ENCODE data around the gene CTAGE6. TPM values are rescaled to one million over a fixed set of nuclear protein-coding genes. Genes with fewer than 3 reads are reported as not detected.
"Not testable (repeated sequence)": the region's sequence is repeated elsewhere in the genome, so short reads cannot be mapped to it uniquely, and the experiment has no call there.

Gene CTAGE6
- polyA plus RNA-seq, 1 donor (not counting 4 experiments of a cell fraction or from before 2014, with no cell fraction given): not detected

GRCh38 chr7:143733876-143734275 lies 23.6 kb downstream of the CTAGE6 start:
- Histone ChIP-seq H2AFZ (ENCODE audit: control insufficient read depth, low read length) (no peak overlapping the region), H3K36me3 (ENCODE audit: control insufficient read depth in 2 of 2, extremely low read depth in 1 of 2, insufficient read depth in 2 of 2, low read length in 2 of 2) (no peaks in the 10 kb centered on the region), H3K9ac (ENCODE audit: control insufficient read depth, extremely low read depth, insufficient read depth, low read length) (no peak overlapping the region), H3K27me3 (ENCODE audit: control insufficient read depth, extremely low read depth, insufficient read depth, low read length) (no peaks in the 10 kb centered on the region), H3K4me3 (ENCODE audit: control insufficient read depth in 2 of 3, extremely low read depth in 1 of 3, insufficient read depth in 2 of 3, low read depth in 1 of 3, low read length in 3 of 3) (no peak overlapping the region), H3K79me2 (ENCODE audit: control insufficient read depth, insufficient read depth, low read length) (no peaks in the 10 kb centered on the region), H3K9me1 (ENCODE audit: control insufficient read depth, extremely low read depth, insufficient read depth, low read length) (no peaks in the 10 kb centered on the region), H3K4me1 (ENCODE audit: control insufficient read depth, extremely low read depth, insufficient read depth, low read length) (no peaks in the 10 kb centered on the region), H3K27ac (ENCODE audit: control insufficient read depth, insufficient read depth, low read length) (no peak overlapping the region), H3K4me2 (ENCODE audit: control insufficient read depth, extremely low read depth, insufficient read depth, low read depth, low read length) (no peak overlapping the region), H4K20me1 (ENCODE audit: control insufficient read depth, extremely low read depth, insufficient read depth, low read length) (no peaks in the 10 kb centered on the region), H3K9me3 (ENCODE audit: control insufficient read depth, low read depth, low read length) (no peaks in the 10 kb centered on the region)
- dilution Hi-C loops (cut with MboI; ENCODE audit: extremely low pct_ligation_motif_present, low sequenced_read_pairs): no loop called here
- no peak for TF ChIP-seq EZH2 (IDR thresholded peaks at IDR 0.05; ENCODE audit: low read length)
- TF ChIP-seq, protein P1, sequence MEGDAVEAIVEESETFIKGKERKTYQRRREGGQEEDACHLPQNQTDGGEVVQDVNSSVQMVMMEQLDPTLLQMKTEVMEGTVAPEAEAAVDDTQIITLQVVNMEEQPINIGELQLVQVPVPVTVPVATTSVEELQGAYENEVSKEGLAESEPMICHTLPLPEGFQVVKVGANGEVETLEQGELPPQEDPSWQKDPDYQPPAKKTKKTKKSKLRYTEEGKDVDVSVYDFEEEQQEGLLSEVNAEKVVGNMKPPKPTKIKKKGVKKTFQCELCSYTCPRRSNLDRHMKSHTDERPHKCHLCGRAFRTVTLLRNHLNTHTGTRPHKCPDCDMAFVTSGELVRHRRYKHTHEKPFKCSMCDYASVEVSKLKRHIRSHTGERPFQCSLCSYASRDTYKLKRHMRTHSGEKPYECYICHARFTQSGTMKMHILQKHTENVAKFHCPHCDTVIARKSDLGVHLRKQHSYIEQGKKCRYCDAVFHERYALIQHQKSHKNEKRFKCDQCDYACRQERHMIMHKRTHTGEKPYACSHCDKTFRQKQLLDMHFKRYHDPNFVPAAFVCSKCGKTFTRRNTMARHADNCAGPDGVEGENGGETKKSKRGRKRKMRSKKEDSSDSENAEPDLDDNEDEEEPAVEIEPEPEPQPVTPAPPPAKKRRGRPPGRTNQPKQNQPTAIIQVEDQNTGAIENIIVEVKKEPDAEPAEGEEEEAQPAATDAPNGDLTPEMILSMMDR (optimal IDR thresholded peaks at IDR 0.05 in 1 of 3, IDR thresholded peaks at IDR 0.05 in 1 of 3, conservative IDR thresholded peaks at IDR 0.05 in 1 of 3; ENCODE audit: extremely low read depth in 1 of 3, insufficient read depth in 2 of 3, low read length in 3 of 3): no peak
- DNase-seq (ENCODE audit: low read depth, low spot score) (no peak), FAIRE-seq (no peak)

DNA sequence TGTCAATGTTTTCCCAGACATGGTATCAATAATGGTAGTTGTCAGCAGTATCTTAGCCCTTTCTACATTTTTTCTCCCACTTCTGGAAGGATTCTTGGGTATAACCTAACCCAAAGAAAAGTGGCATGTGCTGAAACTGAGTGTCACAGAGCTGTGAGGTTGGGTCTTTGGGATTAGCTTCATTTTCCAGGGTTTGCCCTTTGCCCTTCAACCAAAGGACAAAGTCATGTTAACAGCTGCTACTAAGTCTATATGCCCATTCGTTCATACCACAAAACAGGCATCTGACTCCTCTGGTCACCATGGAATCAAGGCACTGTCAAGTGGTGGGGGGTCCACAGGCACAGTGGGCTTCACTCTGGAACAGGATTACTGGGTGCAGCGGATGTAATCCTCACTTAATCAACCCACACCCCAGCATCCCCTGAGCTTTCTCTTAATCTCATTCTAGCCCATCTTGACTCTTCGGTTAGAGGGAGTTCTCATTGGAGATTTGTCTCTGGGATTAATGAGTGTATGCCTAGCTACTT lies 29.1 kb downstream of the CTAGE6 start:
- no peaks in the 10 kb centered on the region for H4K20me1 ChIP-seq (ENCODE audit: control insufficient read depth, extremely low read depth, insufficient read depth, low read length)
- H3K36me3 ChIP-seq (ENCODE audit: control insufficient read depth in 2 of 2, extremely low read depth in 1 of 2, insufficient read depth in 2 of 2, low read length in 2 of 2): no peaks in the 10 kb centered on the region
- no peak overlapping the region for H3K9ac ChIP-seq (ENCODE audit: control insufficient read depth, extremely low read depth, insufficient read depth, low read length)
- H3K27ac ChIP-seq (ENCODE audit: control insufficient read depth, insufficient read depth, low read length): no peak overlapping the region
- H3K27me3 ChIP-seq (ENCODE audit: control insufficient read depth, extremely low read depth, insufficient read depth, low read length): no peaks in the 10 kb centered on the region
- no peak overlapping the region for H3K4me2 ChIP-seq (ENCODE audit: control insufficient read depth, extremely low read depth, insufficient read depth, low read depth, low read length)
- H3K9me3 ChIP-seq (ENCODE audit: control insufficient read depth, low read depth, low read length): no peaks in the 10 kb centered on the region
- FAIRE-seq (no peak), DNase-seq (ENCODE audit: low read depth, low spot score) (no peak)
- no peaks in the 10 kb centered on the region for H3K4me1 ChIP-seq (ENCODE audit: control insufficient read depth, extremely low read depth, insufficient read depth, low read length)
- no peak overlapping the region for H3K4me3 ChIP-seq (ENCODE audit: control insufficient read depth in 2 of 3, extremely low read depth in 1 of 3, insufficient read depth in 2 of 3, low read depth in 1 of 3, low read length in 3 of 3)
- dilution Hi-C loops (cut with MboI; ENCODE audit: extremely low pct_ligation_motif_present, low sequenced_read_pairs): no loop called here
- no peak overlapping the region for H2AFZ ChIP-seq (ENCODE audit: control insufficient read depth, low read length)
- H3K79me2 ChIP-seq (ENCODE audit: control insufficient read depth, insufficient read depth, low read length): no peaks in the 10 kb centered on the region
- no peaks in the 10 kb centered on the region for H3K9me1 ChIP-seq (ENCODE audit: control insufficient read depth, extremely low read depth, insufficient read depth, low read length)
- TF ChIP-seq EZH2 (IDR thresholded peaks at IDR 0.05; ENCODE audit: low read length): no peak
- TF ChIP-seq, protein P1 (optimal IDR thresholded peaks at IDR 0.05 in 1 of 3, IDR thresholded peaks at IDR 0.05 in 1 of 3, conservative IDR thresholded peaks at IDR 0.05 in 1 of 3; ENCODE audit: extremely low read depth in 1 of 3, insufficient read depth in 2 of 3, low read length in 3 of 3): no peak

DNA sequence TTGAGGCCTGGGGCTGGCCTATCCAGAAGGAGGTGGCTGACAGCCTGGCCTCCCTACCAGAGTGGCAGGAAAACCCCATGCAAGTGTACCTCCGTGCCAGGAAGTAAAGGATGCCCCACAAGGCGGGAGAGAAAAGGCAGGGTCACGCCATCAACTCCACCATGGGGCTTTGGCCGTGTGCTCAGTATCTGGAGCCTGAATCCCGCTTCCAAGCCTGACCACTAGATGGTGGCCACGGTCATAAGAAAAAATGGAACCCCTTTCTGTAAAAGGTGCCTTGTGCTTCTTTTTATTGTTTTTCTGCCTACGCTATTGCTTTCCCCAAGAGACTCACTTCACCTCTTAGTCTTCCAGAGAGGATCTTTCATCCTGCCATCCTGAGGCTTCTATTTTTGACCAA lies 29.9 kb downstream of the CTAGE6 start:
- H3K27ac ChIP-seq (ENCODE audit: control insufficient read depth, insufficient read depth, low read length); H3K4me2 ChIP-seq (ENCODE audit: control insufficient read depth, extremely low read depth, insufficient read depth, low read depth, low read length); H3K27me3 ChIP-seq (ENCODE audit: control insufficient read depth, extremely low read depth, insufficient read depth, low read length); H4K20me1 ChIP-seq (ENCODE audit: control insufficient read depth, extremely low read depth, insufficient read depth, low read length); H3K9me3 ChIP-seq (ENCODE audit: control insufficient read depth, low read depth, low read length); H2AFZ ChIP-seq (ENCODE audit: control insufficient read depth, low read length); H3K9me1 ChIP-seq (ENCODE audit: control insufficient read depth, extremely low read depth, insufficient read depth, low read length); H3K4me1 ChIP-seq (ENCODE audit: control insufficient read depth, extremely low read depth, insufficient read depth, low read length); H3K4me3 ChIP-seq (ENCODE audit: control insufficient read depth in 2 of 3, extremely low read depth in 1 of 3, insufficient read depth in 2 of 3, low read depth in 1 of 3, low read length in 3 of 3); H3K36me3 ChIP-seq (ENCODE audit: control insufficient read depth in 2 of 2, extremely low read depth in 1 of 2, insufficient read depth in 2 of 2, low read length in 2 of 2); H3K79me2 ChIP-seq (ENCODE audit: control insufficient read depth, insufficient read depth, low read length); FAIRE-seq; DNase-seq (ENCODE audit: low read depth, low spot score); dilution Hi-C loops (cut with MboI; ENCODE audit: extremely low pct_ligation_motif_present, low sequenced_read_pairs); H3K9ac ChIP-seq (ENCODE audit: control insufficient read depth, extremely low read depth, insufficient read depth, low read length): not testable (repeated sequence)

GRCh38 chr7:143726143-143726542 lies 31.4 kb downstream of the CTAGE6 start:
- dilution Hi-C loops (cut with MboI; ENCODE audit: extremely low pct_ligation_motif_present, low sequenced_read_pairs): not testable (repeated sequence)

More at GRCh38 chr7:143726143-143726542, 31.4 kb downstream of the CTAGE6 start:
- not testable (repeated sequence) for DNase-seq (ENCODE audit: low read depth, low spot score); H3K4me1 ChIP-seq (ENCODE audit: control insufficient read depth, extremely low read depth, insufficient read depth, low read length); H2AFZ ChIP-seq (ENCODE audit: control insufficient read depth, low read length); H3K4me2 ChIP-seq (ENCODE audit: control insufficient read depth, extremely low read depth, insufficient read depth, low read depth, low read length); H3K9me1 ChIP-seq (ENCODE audit: control insufficient read depth, extremely low read depth, insufficient read depth, low read length); H4K20me1 ChIP-seq (ENCODE audit: control insufficient read depth, extremely low read depth, insufficient read depth, low read length); H3K4me3 ChIP-seq (ENCODE audit: control insufficient read depth in 2 of 3, extremely low read depth in 1 of 3, insufficient read depth in 2 of 3, low read depth in 1 of 3, low read length in 3 of 3); H3K79me2 ChIP-seq (ENCODE audit: control insufficient read depth, insufficient read depth, low read length); H3K9me3 ChIP-seq (ENCODE audit: control insufficient read depth, low read depth, low read length); FAIRE-seq; H3K36me3 ChIP-seq (ENCODE audit: control insufficient read depth in 2 of 2, extremely low read depth in 1 of 2, insufficient read depth in 2 of 2, low read length in 2 of 2); H3K9ac ChIP-seq (ENCODE audit: control insufficient read depth, extremely low read depth, insufficient read depth, low read length); H3K27ac ChIP-seq (ENCODE audit: control insufficient read depth, insufficient read depth, low read length); H3K27me3 ChIP-seq (ENCODE audit: control insufficient read depth, extremely low read depth, insufficient read depth, low read length)
